Measurements from ENCODE around the gene NUDT8. TPM values are rescaled to one million over a fixed set of nuclear protein-coding genes. Genes with fewer than 3 reads are reported as not detected.
"Not testable (repeated sequence)": the region's sequence is repeated elsewhere in the genome, so short reads cannot be mapped to it uniquely, and the experiment has no call there.

NUDT8 gene
- total RNA-seq, 1 donor from 2014 or later = 14.2 TPM

DNA sequence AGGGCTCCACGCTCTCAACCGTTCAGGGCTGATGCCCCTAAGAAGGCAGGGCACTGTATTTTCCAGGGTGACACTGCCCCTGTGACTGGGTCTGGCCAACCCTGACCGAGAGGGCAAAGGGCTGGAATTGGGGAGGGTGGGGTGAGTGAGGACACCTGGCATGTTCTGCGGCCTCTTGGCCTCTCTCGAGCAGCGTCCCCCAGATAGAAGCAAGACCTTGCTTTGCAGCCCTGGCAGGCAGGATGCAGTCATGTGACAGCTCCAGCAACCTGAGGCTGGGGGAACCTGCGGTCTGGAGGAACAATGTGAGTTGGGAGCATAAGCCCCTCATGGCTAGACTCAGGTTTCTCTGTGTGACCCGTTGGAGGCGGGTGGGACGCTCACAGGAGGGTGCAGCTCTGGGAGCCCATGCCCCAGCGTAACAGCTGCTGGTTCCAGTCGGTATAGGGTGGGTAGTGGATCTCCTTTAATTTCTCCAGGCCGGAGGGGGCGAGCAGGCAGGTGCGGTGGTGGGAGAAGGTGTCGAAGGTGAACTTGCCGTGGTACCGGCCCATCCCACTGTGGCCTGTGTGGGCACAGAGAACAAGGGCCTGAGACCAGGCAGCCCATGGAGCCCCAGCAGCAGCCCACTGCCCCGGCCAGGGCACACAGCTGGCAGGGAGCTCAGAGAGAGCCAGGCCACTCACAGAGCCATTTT lies 33.2 kb upstream of the NUDT8 start:
- Histone ChIP-seq H3K36me3 (ENCODE audit: control insufficient read depth, insufficient read depth, low read length) (no peaks in the 10 kb centered on the region), H3K4me3 (ENCODE audit: low read depth, low read length) (no peak overlapping the region), H3K27me3 (ENCODE audit: control insufficient read depth, insufficient read depth, low read length) (no peaks in the 10 kb centered on the region)
- FAIRE-seq (no peak), DNase-seq (ENCODE audit: low read depth) (no peak)
- TF ChIP-seq, protein P1, sequence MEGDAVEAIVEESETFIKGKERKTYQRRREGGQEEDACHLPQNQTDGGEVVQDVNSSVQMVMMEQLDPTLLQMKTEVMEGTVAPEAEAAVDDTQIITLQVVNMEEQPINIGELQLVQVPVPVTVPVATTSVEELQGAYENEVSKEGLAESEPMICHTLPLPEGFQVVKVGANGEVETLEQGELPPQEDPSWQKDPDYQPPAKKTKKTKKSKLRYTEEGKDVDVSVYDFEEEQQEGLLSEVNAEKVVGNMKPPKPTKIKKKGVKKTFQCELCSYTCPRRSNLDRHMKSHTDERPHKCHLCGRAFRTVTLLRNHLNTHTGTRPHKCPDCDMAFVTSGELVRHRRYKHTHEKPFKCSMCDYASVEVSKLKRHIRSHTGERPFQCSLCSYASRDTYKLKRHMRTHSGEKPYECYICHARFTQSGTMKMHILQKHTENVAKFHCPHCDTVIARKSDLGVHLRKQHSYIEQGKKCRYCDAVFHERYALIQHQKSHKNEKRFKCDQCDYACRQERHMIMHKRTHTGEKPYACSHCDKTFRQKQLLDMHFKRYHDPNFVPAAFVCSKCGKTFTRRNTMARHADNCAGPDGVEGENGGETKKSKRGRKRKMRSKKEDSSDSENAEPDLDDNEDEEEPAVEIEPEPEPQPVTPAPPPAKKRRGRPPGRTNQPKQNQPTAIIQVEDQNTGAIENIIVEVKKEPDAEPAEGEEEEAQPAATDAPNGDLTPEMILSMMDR (IDR thresholded peaks at IDR 0.05; ENCODE audit: insufficient read depth, low read length, severe bottlenecking) = no peak

GRCh38 chr11:67662142-67662834 lies 32.6 kb upstream of the NUDT8 start:
- TF ChIP-seq, protein P1 (IDR thresholded peaks at IDR 0.05; ENCODE audit: insufficient read depth, low read length, severe bottlenecking) = no peak
- DNase-seq (ENCODE audit: low read depth) = no peak
- Histone ChIP-seq H3K36me3 (ENCODE audit: control insufficient read depth, insufficient read depth, low read length) (no peaks in the 10 kb centered on the region), H3K27me3 (ENCODE audit: control insufficient read depth, insufficient read depth, low read length) (no peaks in the 10 kb centered on the region), H3K4me3 (ENCODE audit: low read depth, low read length) (no peak overlapping the region)
- no peak for FAIRE-seq

DNA sequence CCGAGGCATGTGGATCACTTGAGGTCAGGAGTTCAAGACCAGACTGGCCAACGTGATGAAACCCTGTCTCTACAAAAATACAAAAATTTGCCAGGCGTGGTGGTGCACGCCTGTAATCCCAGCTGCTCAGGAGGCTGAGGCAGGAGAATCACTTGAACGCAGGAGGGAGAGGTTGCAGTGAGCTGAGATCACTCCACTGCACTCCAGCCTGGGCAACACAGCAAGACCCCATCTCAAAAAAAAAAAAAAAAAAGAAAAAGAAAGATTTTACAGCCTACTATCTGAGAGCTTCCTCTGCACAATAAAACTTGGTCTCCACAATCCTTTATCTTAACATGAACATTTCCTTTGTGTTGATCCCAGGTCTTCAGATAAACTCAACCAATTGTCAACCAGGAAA lies 31.0 kb upstream of the NUDT8 start:
- FAIRE-seq; H3K36me3 ChIP-seq (ENCODE audit: control insufficient read depth, insufficient read depth, low read length); H3K4me3 ChIP-seq (ENCODE audit: low read depth, low read length); H3K27me3 ChIP-seq (ENCODE audit: control insufficient read depth, insufficient read depth, low read length); DNase-seq (ENCODE audit: low read depth): not testable (repeated sequence)

- FAIRE-seq; H3K4me3 ChIP-seq (ENCODE audit: low read depth, low read length); DNase-seq (ENCODE audit: low read depth); H3K27me3 ChIP-seq (ENCODE audit: control insufficient read depth, insufficient read depth, low read length); H3K36me3 ChIP-seq (ENCODE audit: control insufficient read depth, insufficient read depth, low read length): not testable (repeated sequence)
These were observed 30.0 kb upstream of the NUDT8 start for GRCh38 chr11:67659651-67660165.

- H3K36me3 ChIP-seq (ENCODE audit: control insufficient read depth, insufficient read depth, low read length) = no peaks in the 10 kb centered on the region
- no peak overlapping the region for H3K4me3 ChIP-seq (ENCODE audit: low read depth, low read length)
- DNase-seq (ENCODE audit: low read depth) (peak; percentile 35), FAIRE-seq (no peak)
- TF ChIP-seq, protein P1 (IDR thresholded peaks at IDR 0.05; ENCODE audit: insufficient read depth, low read length, severe bottlenecking) = no peak
- H3K27me3 ChIP-seq (ENCODE audit: control insufficient read depth, insufficient read depth, low read length) = no peaks in the 10 kb centered on the region
These were observed 27.6 kb upstream of the NUDT8 start for GRCh38 chr11:67657300-67657699.

- peak; percentile 98 for DNase-seq (ENCODE audit: low read depth)
- Histone ChIP-seq H3K4me3 (ENCODE audit: low read depth, low read length) (no peak overlapping the region), H3K27me3 (ENCODE audit: control insufficient read depth, insufficient read depth, low read length) (no peaks in the 10 kb centered on the region), H3K36me3 (ENCODE audit: control insufficient read depth, insufficient read depth, low read length) (no peaks in the 10 kb centered on the region)
- TF ChIP-seq, protein P1 (IDR thresholded peaks at IDR 0.05; ENCODE audit: insufficient read depth, low read length, severe bottlenecking) = no peak
- FAIRE-seq = no peak
These were observed 26.7 kb upstream of the NUDT8 start for GRCh38 chr11:67656278-67656922.
